ENCODE results near the gene TGFA.

Gene TGFA

GRCh38 chr2:70523672-70523995 is 30.0 kb downstream of the TGFA start:
- DNase-seq, result no peak

- no peak for DNase-seq
Observed at GRCh38 chr2:70522627-70523026, 31.0 kb downstream of the TGFA start.

- peak; percentile 27 for DNase-seq
Observed at GRCh38 chr2:70520825-70521224, 32.8 kb downstream of the TGFA start.

- DNase-seq, result no peak
Observed at GRCh38 chr2:70519453-70519852, 34.2 kb downstream of the TGFA start.

GRCh38 chr2:70518557-70518956 is 35.1 kb downstream of the TGFA start:
- no peak for DNase-seq

- DNase-seq, result no peak
Observed at GRCh38 chr2:70517804-70518203, 35.8 kb downstream of the TGFA start.

- DNase-seq, result no peak
Observed at GRCh38 chr2:70516596-70516995, 37.0 kb downstream of the TGFA start.

- DNase-seq, result no peak
Observed at GRCh38 chr2:70515938-70516337, 37.7 kb downstream of the TGFA start.

- peak; percentile 87 for DNase-seq
Observed at GRCh38 chr2:70514612-70515055, 39.0 kb downstream of the TGFA start.

- DNase-seq, result peak; percentile 42
Observed at GRCh38 chr2:70513738-70514137, 39.9 kb downstream of the TGFA start.

GRCh38 chr2:70511971-70512729 is 41.5 kb downstream of the TGFA start:
- no peak for DNase-seq

GRCh38 chr2:70510313-70510712 is 43.3 kb downstream of the TGFA start:
- no peak for DNase-seq

GRCh38 chr2:70509565-70509964 is 44.1 kb downstream of the TGFA start:
- DNase-seq, result peak; percentile 12

GRCh38 chr2:70508711-70509462 is 44.7 kb downstream of the TGFA start:
- DNase-seq, result no peak

GRCh38 chr2:70505613-70506391 is 47.8 kb downstream of the TGFA start:
- no peak for DNase-seq

GRCh38 chr2:70504750-70505149 is 48.9 kb downstream of the TGFA start:
- no peak for DNase-seq

- DNase-seq, result no peak
Observed at GRCh38 chr2:70503896-70504295, 49.7 kb downstream of the TGFA start.

GRCh38 chr2:70501728-70502127 is 51.9 kb downstream of the TGFA start:
- no peak for DNase-seq

GRCh38 chr2:70501215-70501614 is 52.4 kb downstream of the TGFA start:
- DNase-seq, result no peak

- DNase-seq, result no peak
Observed at GRCh38 chr2:70499253-70499652, 54.4 kb downstream of the TGFA start.

- no peak for DNase-seq
Observed at GRCh38 chr2:70498528-70498927, 55.1 kb downstream of the TGFA start.

- peak; percentile 11 for DNase-seq
Observed at GRCh38 chr2:70498054-70498453, 55.6 kb downstream of the TGFA start.

- DNase-seq, result no peak
Observed at GRCh38 chr2:70496819-70497218, 56.8 kb downstream of the TGFA start.

Measured in DMS79 treated with DMSO at 0.1 percent for 48 hours (cell line).